GM12872 (cell line): ENCODE measurements around the gene GOLGA6L10.

Source experiments
- TF ChIP-seq, protein P1 (sequence below): IDR thresholded peaks from 3 replicates; pipeline ENCODE4 v1.5.1; 2011; ENCODE audit warnings: low read depth, mild to moderate bottlenecking, low read length, moderate library complexity; ENCODE audit not compliant: insufficient read depth

Gene GOLGA6L10

DNA sequence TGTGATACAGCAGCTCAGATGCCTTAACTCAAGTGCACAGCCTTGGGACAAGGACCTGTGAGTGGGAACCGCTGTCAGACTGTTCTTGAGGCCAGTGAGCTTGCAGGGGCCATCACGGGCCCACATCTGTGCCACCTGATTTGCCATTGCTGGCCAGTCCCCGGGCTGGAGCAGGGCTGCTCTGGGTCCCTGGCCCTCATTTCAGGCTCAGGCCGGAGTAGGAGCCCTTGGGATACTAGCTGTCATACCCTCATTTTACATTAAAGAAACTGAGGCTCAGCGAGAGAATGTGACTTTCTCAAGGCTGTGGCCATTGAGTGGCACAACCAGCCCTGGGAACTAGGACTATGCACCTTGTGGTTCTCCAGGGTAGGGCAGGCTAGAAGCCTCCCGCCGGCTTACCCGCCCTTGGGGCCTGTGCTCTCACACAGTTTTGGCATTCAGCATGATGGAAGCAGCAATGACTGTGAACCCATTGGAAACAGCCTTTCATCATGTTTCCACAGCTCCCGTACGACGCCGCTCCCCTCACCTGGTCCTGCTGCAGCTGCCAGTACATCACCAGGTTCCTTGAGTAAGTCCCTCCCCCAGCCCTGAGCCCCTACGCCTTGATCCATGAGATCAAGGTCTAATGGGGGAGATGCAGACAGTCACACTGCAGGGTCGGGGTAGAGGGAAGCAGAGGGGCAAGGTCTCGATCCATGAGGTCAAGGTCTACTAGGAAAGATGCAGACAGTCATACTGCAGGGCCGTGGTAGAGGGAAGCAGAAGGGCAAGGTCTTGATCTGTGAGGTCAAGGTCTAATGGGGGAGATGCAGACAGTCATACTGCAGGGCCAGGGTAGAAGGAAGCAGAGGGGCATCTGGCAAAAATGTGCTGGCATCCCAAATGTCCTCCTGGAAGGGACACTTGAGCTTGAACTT, 42.2 kb downstream of the GOLGA6L10 start:
- TF ChIP-seq, protein P1, sequence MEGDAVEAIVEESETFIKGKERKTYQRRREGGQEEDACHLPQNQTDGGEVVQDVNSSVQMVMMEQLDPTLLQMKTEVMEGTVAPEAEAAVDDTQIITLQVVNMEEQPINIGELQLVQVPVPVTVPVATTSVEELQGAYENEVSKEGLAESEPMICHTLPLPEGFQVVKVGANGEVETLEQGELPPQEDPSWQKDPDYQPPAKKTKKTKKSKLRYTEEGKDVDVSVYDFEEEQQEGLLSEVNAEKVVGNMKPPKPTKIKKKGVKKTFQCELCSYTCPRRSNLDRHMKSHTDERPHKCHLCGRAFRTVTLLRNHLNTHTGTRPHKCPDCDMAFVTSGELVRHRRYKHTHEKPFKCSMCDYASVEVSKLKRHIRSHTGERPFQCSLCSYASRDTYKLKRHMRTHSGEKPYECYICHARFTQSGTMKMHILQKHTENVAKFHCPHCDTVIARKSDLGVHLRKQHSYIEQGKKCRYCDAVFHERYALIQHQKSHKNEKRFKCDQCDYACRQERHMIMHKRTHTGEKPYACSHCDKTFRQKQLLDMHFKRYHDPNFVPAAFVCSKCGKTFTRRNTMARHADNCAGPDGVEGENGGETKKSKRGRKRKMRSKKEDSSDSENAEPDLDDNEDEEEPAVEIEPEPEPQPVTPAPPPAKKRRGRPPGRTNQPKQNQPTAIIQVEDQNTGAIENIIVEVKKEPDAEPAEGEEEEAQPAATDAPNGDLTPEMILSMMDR: no peak

DNA sequence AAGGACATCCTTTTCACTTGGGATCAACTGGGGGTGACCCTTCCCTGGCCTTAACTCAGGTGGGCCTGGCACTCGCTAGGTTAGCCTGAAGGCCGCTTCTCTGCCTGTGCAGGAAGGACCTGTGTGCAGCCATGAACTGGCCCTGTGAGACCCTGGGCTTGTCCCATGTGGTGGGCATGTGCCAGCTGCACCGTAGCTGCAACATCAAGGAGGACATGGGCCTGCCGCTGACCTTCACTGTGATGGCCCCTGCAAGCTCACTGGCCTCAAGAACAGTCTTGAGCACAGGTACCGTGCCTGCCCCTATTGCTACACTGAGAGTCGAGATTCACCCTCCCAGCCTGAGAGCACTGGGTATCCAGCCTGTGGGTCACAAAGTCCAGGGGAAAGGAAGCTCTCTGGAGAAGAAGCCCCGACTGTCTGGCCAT, 43.6 kb downstream of the GOLGA6L10 start:
- TF ChIP-seq, protein P1: no peak

DNA sequence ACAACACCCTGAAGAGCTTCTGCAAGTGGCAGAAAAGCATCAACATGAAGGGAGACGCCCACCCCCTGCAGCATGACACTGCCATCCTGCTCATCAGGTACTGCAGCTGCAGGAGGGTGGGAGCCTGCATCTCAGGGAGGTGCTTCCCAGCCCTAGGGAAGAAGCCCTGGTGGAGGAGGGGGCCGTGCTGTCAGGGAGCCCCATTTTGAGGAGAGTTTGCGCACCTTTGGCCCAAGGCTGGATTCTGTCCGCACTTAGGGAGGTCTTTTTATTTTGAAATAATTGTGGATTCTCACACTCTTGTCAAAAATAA, 44.5 kb downstream of the GOLGA6L10 start:
- TF ChIP-seq, protein P1: no peak

DNA sequence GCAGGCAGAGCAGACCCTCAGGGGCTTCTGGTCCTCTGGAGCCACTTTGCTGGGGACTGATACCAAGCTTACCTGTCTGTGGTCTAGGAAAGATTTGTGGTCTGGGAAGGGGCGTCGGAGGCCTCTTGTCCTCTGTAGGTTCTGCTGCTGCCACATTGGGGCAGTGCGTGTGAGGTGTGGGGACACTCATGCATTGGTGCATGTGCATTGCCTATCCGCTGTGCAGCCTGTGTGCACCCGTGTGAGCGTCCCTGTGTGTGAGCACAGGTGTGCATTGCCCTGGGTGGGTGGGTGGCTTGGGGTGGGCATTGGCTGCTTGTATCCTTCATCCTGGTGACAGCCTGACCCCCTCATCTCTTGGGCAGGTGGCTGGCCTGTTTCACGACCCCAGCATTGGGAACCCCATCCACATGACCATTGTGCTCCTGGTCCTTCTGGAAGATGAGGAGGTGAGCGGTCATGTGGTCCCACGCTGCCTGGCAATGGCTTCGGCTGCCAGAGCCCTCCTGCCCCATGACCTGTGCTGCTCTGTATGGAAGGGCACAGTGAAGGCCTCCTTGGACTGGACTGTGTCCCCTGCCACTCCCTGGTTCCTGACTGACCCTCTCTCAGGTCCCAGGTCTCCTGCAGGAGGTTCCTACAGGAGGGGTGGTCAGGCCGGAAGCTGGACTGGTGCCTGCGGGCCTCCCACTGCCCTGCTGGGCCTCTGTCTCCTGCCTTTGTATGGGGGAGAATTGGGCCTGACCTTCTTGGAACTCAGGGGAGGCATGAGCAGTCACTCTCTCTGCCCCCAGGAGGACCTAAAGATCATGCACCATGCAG, 45.1 kb downstream of the GOLGA6L10 start:
- TF ChIP-seq, protein P1: no peak

DNA sequence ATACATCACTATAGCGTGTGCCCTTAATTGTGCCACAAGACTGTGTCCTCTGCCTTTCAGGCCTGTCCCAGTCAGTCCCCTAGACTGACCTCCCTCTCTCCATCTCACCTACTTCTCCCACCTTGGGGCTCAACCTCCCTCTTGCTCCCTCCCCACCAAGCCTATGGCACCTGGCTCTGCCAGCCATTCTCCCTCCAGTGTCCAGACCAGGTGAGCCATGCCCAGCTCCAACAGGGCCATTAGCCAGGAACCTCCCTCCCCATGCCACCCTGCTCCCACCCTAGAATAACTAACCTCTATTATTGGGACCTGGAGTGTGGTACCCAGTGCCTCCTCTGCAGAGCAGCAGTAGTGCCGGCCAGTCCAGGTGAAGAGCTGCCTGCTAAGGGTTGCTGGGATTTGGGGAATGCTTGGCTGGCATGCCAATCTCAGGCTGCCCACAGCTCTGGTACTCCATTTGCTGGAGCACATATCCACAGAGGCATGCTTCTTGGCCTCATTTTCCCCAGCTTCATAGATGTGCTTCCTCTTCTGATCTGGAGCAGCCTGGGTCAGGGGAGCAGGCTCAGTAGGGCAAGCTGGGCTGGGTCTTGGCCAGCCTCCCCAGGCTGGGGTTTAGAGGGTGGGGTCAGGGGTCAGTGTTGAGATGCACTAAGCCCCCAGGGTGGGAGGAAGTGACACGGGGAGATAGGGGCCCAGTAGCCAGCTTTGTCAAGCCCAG, 47.8 kb downstream of the GOLGA6L10 start:
- TF ChIP-seq, protein P1: no peak

DNA sequence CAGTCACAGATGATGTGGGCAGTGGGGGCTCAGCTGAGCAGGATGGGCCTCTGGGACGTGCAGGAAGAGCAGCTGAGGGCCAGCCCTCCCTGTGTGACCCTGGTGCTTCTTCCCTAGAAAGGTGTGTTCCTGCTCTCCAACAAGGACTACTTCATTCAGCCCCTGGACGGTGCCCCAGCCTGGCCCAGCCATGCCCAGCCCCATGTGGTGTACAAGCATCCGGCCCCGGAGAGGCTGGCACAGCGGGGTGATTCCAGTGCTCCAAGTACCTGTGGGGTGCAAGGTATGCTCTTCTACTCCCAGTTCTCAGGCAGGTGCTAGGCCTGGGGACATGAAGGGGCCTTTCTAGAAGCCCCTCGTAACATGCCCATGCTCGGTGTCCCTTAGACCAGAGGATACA, 48.4 kb downstream of the GOLGA6L10 start:
- TF ChIP-seq, protein P1: no peak

DNA sequence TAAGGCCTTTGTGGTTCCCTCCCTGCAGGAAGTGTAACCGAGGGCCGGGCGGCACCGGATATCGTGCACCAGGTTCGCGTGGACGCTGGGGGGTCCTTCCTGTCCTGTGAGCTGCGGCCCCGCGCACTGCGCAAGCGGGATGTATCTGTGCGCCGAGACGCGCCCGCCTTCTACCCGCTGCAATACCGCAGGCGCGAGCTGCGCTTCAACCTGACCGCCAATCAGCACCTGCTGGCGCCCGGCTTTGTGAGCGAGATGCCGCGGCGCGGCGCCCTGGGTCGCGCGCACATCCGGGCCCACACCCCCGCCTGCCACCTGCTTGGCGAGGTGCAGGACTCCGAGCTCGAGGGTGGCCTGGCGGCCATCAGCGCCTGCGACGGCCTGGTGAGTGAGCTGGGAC, 50.8 kb downstream of the GOLGA6L10 start:
- TF ChIP-seq, protein P1: no peak
